Loucy (cell line): ENCODE data around the gene CEP135.

Experiments used
- CTCF ChIP-seq: fragments of 200-600 bp; sonication (generic); conservative IDR thresholded peaks from 2 replicates; pipeline ENCODE4 v1.5.1; 2014; ENCODE audit warnings: mild to moderate bottlenecking, antibody characterized with exemption, low read length
- EZH2phosphoT487 ChIP-seq: fragments of 200-600 bp; IDR thresholded peaks from 2 replicates; pipeline ENCODE4 v1.6.1; 2018; ENCODE audit warnings: antibody characterized with exemption, mild to moderate bottlenecking, moderate library complexity, borderline replicate concordance

GRCh38 chr4:56051029-56051709, 102.4 kb downstream of the CEP135 start:
- TF ChIP-seq CTCF, result no peak
- TF ChIP-seq EZH2phosphoT487, result no peak
